Panc1 (cell line): ENCODE results near the gene SF3B2.

Experiments used
- POLR2AphosphoS5 ChIP-seq: IDR thresholded peaks from 2 replicates; pipeline ENCODE4 v1.6.1; 2012; ENCODE audit warnings: mild to moderate bottlenecking, low read depth, low read length, moderate library complexity
- TF ChIP-seq, protein P1 (sequence below): fragments of 450-650 bp; IDR thresholded peaks from 2 replicates; pipeline ENCODE4 v1.5.1; 2017; ENCODE audit warnings: mild to moderate bottlenecking

DNA sequence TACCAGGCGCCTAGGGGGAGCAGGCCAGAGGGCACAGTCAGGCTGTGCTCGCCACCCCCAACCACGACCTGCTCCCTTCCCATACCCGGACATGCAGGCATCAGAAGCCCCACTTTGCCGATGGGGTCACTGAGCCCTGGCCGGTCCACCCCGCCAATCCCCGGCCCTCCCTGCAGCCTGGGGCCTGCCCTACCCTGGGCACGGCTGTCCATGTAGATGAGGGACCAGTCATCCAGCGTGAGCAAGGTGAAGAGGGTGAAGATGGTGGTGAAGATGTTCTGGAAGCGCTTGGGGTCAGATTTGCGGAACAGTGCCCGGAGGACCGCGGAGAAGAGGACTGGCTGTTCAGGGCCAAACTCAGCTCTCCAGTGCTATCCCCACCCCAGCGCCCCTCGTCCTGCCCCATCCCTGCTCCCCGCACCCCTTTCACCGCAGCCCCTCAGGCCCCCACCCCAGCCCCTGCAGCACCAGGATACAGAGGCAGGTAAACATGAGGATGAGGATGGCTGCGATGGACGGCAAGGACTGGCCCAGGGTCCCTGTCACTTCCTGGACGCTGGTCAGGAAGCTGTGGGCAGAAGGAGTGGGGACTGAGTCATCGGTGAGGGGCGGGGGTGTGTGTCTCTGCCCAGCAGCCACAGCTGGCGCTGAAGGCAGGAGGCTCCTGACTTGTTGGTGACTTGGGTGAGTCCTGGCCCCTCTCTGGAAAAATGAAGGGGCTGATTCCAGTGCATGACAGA is 31.4 kb upstream of the SF3B2 start:
- TF ChIP-seq, protein P1, sequence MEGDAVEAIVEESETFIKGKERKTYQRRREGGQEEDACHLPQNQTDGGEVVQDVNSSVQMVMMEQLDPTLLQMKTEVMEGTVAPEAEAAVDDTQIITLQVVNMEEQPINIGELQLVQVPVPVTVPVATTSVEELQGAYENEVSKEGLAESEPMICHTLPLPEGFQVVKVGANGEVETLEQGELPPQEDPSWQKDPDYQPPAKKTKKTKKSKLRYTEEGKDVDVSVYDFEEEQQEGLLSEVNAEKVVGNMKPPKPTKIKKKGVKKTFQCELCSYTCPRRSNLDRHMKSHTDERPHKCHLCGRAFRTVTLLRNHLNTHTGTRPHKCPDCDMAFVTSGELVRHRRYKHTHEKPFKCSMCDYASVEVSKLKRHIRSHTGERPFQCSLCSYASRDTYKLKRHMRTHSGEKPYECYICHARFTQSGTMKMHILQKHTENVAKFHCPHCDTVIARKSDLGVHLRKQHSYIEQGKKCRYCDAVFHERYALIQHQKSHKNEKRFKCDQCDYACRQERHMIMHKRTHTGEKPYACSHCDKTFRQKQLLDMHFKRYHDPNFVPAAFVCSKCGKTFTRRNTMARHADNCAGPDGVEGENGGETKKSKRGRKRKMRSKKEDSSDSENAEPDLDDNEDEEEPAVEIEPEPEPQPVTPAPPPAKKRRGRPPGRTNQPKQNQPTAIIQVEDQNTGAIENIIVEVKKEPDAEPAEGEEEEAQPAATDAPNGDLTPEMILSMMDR: no peak
- no peak for TF ChIP-seq POLR2AphosphoS5
